Osteoblast (primary cell): ENCODE measurements around the gene VWA5A. TPM values are rescaled to one million over a fixed set of nuclear protein-coding genes. Genes with fewer than 3 reads are reported as not detected.

ENCODE experiments used
- DNase-seq: peaks from one replicate; pipeline ENCODE4 v3.0.0; 2011; ENCODE audit warnings: low spot score, mixed read lengths; ENCODE audit not compliant: insufficient read length; ENCODE audit errors: missing footprints
- H2AFZ ChIP-seq: 2 replicates; pipeline ENCODE4 v1.6.0; 2011; ENCODE audit warnings: mild to moderate bottlenecking, low read length
- H3K27ac ChIP-seq: 2 replicates; pipeline ENCODE4 v1.5.1; 2011; ENCODE audit warnings: mild to moderate bottlenecking, low read depth, low read length, moderate library complexity
- H3K27me3 ChIP-seq: 2 replicates; pipeline ENCODE4 v1.6.0; 2012; ENCODE audit warnings: mild to moderate bottlenecking, control low read depth, inconsistent platforms, low read length, moderate library complexity; ENCODE audit not compliant: insufficient read depth
- H3K36me3 ChIP-seq: 2 replicates; pipeline ENCODE4 v1.5.1; 2011; ENCODE audit warnings: mild to moderate bottlenecking, low read length, control low read depth, moderate library complexity; ENCODE audit not compliant: insufficient read depth
- H3K4me1 ChIP-seq: 2 replicates; pipeline ENCODE4 v1.5.1; 2011; ENCODE audit warnings: mild to moderate bottlenecking, low read length, control low read depth, moderate library complexity; ENCODE audit not compliant: insufficient read depth
- H3K4me2 ChIP-seq: 2 replicates; pipeline ENCODE4 v1.6.0; 2011; ENCODE audit warnings: mild to moderate bottlenecking, low read length; ENCODE audit not compliant: insufficient read depth
- H3K4me3 ChIP-seq: fragments of 200-600 bp; sonication (generic); 3 replicates; pipeline ENCODE4 v1.5.1; 2012; ENCODE audit warnings: mild to moderate bottlenecking, low read length, inconsistent platforms; ENCODE audit not compliant: insufficient read depth
- H3K79me2 ChIP-seq: 2 replicates; pipeline ENCODE4 v1.6.0; 2012; ENCODE audit warnings: mild to moderate bottlenecking, low read length, control low read depth, inconsistent platforms; ENCODE audit not compliant: insufficient read depth
- H3K9me3 ChIP-seq: 2 replicates; pipeline ENCODE4 v1.5.1; 2011; ENCODE audit warnings: low read depth, low read length, control low read depth
- H4K20me1 ChIP-seq: 2 replicates; pipeline ENCODE4 v1.6.0; 2012; ENCODE audit warnings: mild to moderate bottlenecking, low read length, control low read depth; ENCODE audit not compliant: insufficient read depth
- total RNA-seq: library from RNA; depleted of rRNA; stranded (reverse); fragments of >200 nt; gene quantifications from 2 replicates; pipeline ENCODE4 v1.2.3, GENCODE V29; 2012
- TF ChIP-seq, protein P1 (sequence below): IDR thresholded peaks from 2 replicates; pipeline ENCODE4 v1.5.1; 2011; ENCODE audit warnings: mild to moderate bottlenecking, low read depth, low read length, moderate library complexity; ENCODE audit errors: extremely low read depth

The VWA5A gene
- total RNA-seq, 1 donor, result 12.3 TPM

- no peaks in the 10 kb centered on the region for H3K9me3 ChIP-seq
- H3K4me3 ChIP-seq, result no peak overlapping the region
- no peaks in the 10 kb centered on the region for H4K20me1 ChIP-seq
- H3K27me3 ChIP-seq, result no peaks in the 10 kb centered on the region
- H3K4me1 ChIP-seq, result no peaks in the 10 kb centered on the region
- H3K4me2 ChIP-seq, result no peak overlapping the region
- TF ChIP-seq, protein P1, sequence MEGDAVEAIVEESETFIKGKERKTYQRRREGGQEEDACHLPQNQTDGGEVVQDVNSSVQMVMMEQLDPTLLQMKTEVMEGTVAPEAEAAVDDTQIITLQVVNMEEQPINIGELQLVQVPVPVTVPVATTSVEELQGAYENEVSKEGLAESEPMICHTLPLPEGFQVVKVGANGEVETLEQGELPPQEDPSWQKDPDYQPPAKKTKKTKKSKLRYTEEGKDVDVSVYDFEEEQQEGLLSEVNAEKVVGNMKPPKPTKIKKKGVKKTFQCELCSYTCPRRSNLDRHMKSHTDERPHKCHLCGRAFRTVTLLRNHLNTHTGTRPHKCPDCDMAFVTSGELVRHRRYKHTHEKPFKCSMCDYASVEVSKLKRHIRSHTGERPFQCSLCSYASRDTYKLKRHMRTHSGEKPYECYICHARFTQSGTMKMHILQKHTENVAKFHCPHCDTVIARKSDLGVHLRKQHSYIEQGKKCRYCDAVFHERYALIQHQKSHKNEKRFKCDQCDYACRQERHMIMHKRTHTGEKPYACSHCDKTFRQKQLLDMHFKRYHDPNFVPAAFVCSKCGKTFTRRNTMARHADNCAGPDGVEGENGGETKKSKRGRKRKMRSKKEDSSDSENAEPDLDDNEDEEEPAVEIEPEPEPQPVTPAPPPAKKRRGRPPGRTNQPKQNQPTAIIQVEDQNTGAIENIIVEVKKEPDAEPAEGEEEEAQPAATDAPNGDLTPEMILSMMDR, result no peak
- H3K79me2 ChIP-seq, result no peaks in the 10 kb centered on the region
- no peaks in the 10 kb centered on the region for H3K36me3 ChIP-seq
- H3K27ac ChIP-seq, result no peak overlapping the region
- H2AFZ ChIP-seq, result no peak overlapping the region
- DNase-seq, result no peak
Observed at GRCh38 chr11:124150684-124151083, 35.4 kb downstream of the VWA5A start.

GRCh38 chr11:124152770-124153407 is 37.6 kb downstream of the VWA5A start:
- Histone ChIP-seq H3K27me3 (no peaks in the 10 kb centered on the region), H3K36me3 (no peaks in the 10 kb centered on the region), H2AFZ (no peak overlapping the region), H3K79me2 (no peaks in the 10 kb centered on the region), H3K4me2 (no peak overlapping the region), H3K9me3 (no peaks in the 10 kb centered on the region), H3K27ac (no peak overlapping the region), H3K4me3 (no peak overlapping the region), H4K20me1 (no peaks in the 10 kb centered on the region), H3K4me1 (no peaks in the 10 kb centered on the region)
- DNase-seq, result no peak
- TF ChIP-seq, protein P1, result no peak

GRCh38 chr11:124153821-124154220 is 38.6 kb downstream of the VWA5A start:
- Histone ChIP-seq H3K27me3 (no peaks in the 10 kb centered on the region), H3K27ac (no peak overlapping the region), H3K79me2 (no peaks in the 10 kb centered on the region), H3K4me1 (no peaks in the 10 kb centered on the region), H3K4me3 (no peak overlapping the region), H3K36me3 (no peaks in the 10 kb centered on the region), H2AFZ (no peak overlapping the region), H3K9me3 (no peaks in the 10 kb centered on the region), H4K20me1 (no peaks in the 10 kb centered on the region), H3K4me2 (no peak overlapping the region)
- TF ChIP-seq, protein P1, result no peak
- DNase-seq, result no peak

DNA sequence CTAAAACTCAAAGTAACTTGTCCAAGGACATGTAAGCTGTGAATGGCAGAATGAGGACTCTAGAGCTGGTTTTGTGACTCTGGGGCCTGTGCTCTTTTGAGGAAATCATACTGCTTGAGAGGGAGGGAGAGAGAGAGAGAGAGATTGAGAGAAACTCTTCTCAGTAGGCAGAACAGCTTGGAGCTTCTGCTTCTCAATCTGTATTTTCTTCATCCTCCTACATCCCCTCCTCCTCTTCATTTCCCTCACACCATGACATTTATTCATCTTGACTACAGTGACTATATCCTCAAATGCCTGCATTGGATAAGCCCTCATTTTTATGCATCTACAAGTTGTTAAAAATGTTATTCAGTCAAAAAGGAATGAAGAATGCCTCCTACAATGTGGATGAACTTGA is 44.2 kb downstream of the VWA5A start:
- TF ChIP-seq, protein P1, result no peak
- Histone ChIP-seq H3K27me3 (no peaks in the 10 kb centered on the region), H3K4me3 (no peak overlapping the region), H3K9me3 (no peaks in the 10 kb centered on the region), H4K20me1 (no peaks in the 10 kb centered on the region), H3K4me2 (no peak overlapping the region), H2AFZ (no peak overlapping the region), H3K4me1 (no peaks in the 10 kb centered on the region), H3K27ac (no peak overlapping the region), H3K79me2 (no peaks in the 10 kb centered on the region), H3K36me3 (no peaks in the 10 kb centered on the region)
- DNase-seq, result no peak
